Kidney (tissue), 14 donors: ENCODE data around the gene TMEM198. TPM values are rescaled to one million over a fixed set of nuclear protein-coding genes. Genes with fewer than 3 reads are reported as not detected.

Experiments used
- DNase-seq, 5 donors: peaks; one replicate each; pipeline ENCODE4 v3.0.0-alpha.2; 2013 to 2020
- FAIRE-seq: peaks from 2 replicates; lab custom pipeline; 2012; peaks lifted over from hg19 to GRCh38; lab: Jason Lieb, UNC
- H3K27ac ChIP-seq, 2 donors: one replicate each; pipeline ENCODE4 v1.7.0; 2013; ENCODE audit warnings: low read depth in 2 of 2, low read length in 2 of 2, inconsistent platforms in 1 of 2
- H3K27me3 ChIP-seq: one replicate; pipeline ENCODE4 v1.7.1; 2013; ENCODE audit warnings: low read length, inconsistent platforms; ENCODE audit not compliant: control insufficient read depth, insufficient read depth
- H3K36me3 ChIP-seq, 3 donors: one replicate each; pipeline versions ENCODE4 v1.7.0 to v1.7.1; 2013; ENCODE audit warnings: low read length in 3 of 3, control low read depth in 1 of 3, inconsistent platforms in 1 of 3; ENCODE audit not compliant: insufficient read depth in 3 of 3, control insufficient read depth in 2 of 3
- H3K4me1 ChIP-seq, 3 donors: one replicate each; pipeline versions ENCODE4 v1.7.0 to v1.7.1; 2013; ENCODE audit warnings: low read length in 3 of 3, inconsistent platforms in 1 of 3, low read depth in 1 of 3; ENCODE audit not compliant: control insufficient read depth in 2 of 3, insufficient read depth in 2 of 3
- H3K4me3 ChIP-seq, 3 donors: one replicate each; pipeline versions ENCODE4 v1.7.0 to v1.8.1; 2013; ENCODE audit warnings: low read length in 3 of 3, control low read depth in 1 of 3, inconsistent platforms in 1 of 3
- H3K9ac ChIP-seq, 3 donors: one replicate each; pipeline versions ENCODE4 v1.7.0 to v1.7.1; 2013; ENCODE audit warnings: low read length in 3 of 3, control low read depth in 1 of 3, inconsistent platforms in 1 of 3
- H3K9me3 ChIP-seq, 3 donors: one replicate each; pipeline versions ENCODE4 v1.7.0 to v1.7.1; 2013; ENCODE audit warnings: low read length in 3 of 3, control low read depth in 1 of 3, inconsistent platforms in 1 of 3; ENCODE audit not compliant: control insufficient read depth in 2 of 3, insufficient read depth in 1 of 3
- CTCF ChIP-seq: IDR thresholded peaks from 3 replicates; pipeline ENCODE4 v1.5.1; 2012; ENCODE audit warnings: mild to moderate bottlenecking, moderate library complexity, borderline replicate concordance; ENCODE audit not compliant: insufficient read depth; ENCODE audit errors: extremely low read depth
- intact Hi-C: fragments of 100-400 bp; cut with DNase I; formaldehyde crosslinking; loops from one replicate; pipeline ENCODE4 v1.11.1; 2022
- polyA plus RNA-seq: library from polyadenylated mRNA; stranded (reverse); fragments of 350-450 nt; fragmentation: Illumina TruSeq; extraction: RNeasy Lipid Tissue Mini Kit (QIAGEN cat#74804); gene quantifications from one replicate; pipeline ENCODE4 v1.2.3, GENCODE V29; 2014; ENCODE audit warnings: low read depth, low replicate concordance; ENCODE audit not compliant: insufficient read depth
- total RNA-seq: library from RNA; stranded (reverse); fragmentation: NEBNext Ultra II Directional; extraction: Animal tissue kit (Norgen Biotek cat#: 25700); gene quantifications from one replicate; pipeline ENCODE4 v1.2.1, GENCODE V29; 2021
- donor health status: control.
- donor health status: control.
- donor health status: control.
- donor health status: control.
- donor health status: control.
- donor health status: DM: yes; HTN: yes; CAD: no.
- donor health status: Normal renal cell carcinoma (clear cell type).

Gene TMEM198
- total and polyA plus RNA-seq, 2 donors from 2014 or later: 4.2 to 4.5 TPM

DNA sequence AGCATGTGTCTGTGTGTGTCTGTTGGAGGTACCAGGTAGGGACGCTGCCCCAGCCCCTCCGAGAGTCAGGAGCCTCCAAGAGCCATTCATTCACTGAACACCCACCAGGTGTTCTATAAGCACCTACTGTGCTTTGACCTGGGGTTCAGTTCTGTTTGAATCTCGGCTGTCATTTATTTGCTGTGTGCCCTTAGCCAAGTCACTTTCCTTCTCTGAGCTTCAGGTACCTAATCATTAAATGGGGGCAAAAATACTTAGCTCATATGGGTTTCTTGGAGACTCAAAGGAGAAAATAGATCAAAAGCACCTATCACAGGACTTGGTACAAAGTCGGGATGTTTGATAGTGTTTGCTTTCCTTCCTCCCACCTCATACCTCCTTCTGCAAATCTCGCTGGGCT, 16.4 kb upstream of the TMEM198 start:
- Histone ChIP-seq H3K9ac (no peak overlapping the region), H3K4me3 (no peak overlapping the region), H3K27ac (no peak overlapping the region), H3K27me3 (peaks cover 6% of the 10 kb centered on the region), H3K9me3 (no peaks in the 10 kb centered on the region), H3K36me3 (no peaks in the 10 kb centered on the region), H3K4me1 (no peaks in the 10 kb centered on the region)
- no peak for TF ChIP-seq CTCF
- DNase-seq (no peak), FAIRE-seq (no peak)
- intact Hi-C loops: loop anchor here (10.0 kb wide), 1 partner anchor 53 kb away; no protein-coding TSS in a partner anchor

DNA sequence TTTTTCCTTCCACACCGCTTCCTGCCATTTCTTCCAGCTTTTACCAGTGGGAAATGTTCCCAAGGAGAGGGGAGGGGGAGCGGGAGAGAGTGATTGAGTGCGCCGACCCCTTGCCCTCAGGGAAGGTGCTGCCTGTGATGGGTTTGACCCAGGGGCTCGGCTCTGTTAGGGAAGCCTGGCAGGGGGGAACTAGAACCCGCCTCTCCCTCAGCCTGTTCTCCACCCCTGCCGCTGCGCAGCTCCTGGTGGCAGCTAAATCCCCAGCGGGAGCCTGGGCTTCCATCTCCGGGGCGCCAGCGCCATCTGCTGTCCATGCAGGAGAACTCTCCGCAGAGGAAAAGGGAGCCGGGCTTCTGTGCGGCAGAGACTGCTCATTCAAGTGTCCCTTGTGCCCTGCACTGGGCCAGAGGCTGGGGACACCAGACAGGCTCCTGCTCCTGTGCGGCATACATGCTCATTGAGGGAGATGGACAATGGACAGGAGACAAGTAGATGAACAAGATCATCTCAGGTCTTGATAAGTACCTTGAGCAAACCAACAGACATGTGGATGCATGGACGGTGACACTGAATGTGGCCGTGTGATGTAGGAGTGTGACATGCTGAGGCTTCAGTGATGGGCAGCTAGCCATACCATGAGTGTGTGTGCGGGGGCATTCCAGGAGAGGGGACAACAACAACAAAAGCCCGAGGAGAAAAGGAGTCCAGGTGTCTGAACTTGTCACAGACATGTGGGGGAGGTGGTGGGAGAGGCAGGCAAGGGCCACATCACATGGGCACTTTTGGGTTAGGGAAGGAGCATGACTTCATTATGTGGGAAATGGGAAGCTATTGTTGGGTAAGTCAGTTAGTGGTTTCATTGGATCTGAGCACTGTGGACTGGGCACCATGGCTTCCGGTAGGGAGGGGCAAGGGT, 13.5 kb upstream of the TMEM198 start:
- no peak overlapping the region for H3K4me3 ChIP-seq
- FAIRE-seq (no peak), DNase-seq (peak; percentile 91 to 95 (median 93))
- peak; percentile 99 for TF ChIP-seq CTCF
- H3K27ac ChIP-seq: no peak overlapping the region
- H3K4me1 ChIP-seq: no peaks in the 10 kb centered on the region
- peaks cover 6% of the 10 kb centered on the region for H3K27me3 ChIP-seq
- H3K9ac ChIP-seq: no peak overlapping the region
- H3K9me3 ChIP-seq: no peaks in the 10 kb centered on the region
- no peaks in the 10 kb centered on the region for H3K36me3 ChIP-seq
- intact Hi-C loops: loop anchor here (10.0 kb wide), 1 partner anchor 126 kb away; no protein-coding TSS in a partner anchor

GRCh38 chr2:219531639-219532377, 12.0 kb upstream of the TMEM198 start:
- no peak overlapping the region for H3K4me3 ChIP-seq
- H3K9ac ChIP-seq: no peak overlapping the region
- intact Hi-C loops: loop anchor here (10.0 kb wide), 1 partner anchor 127 kb away; no protein-coding TSS in a partner anchor
- no peaks in the 10 kb centered on the region for H3K9me3 ChIP-seq
- peaks cover 6% of the 10 kb centered on the region for H3K27me3 ChIP-seq
- TF ChIP-seq CTCF: no peak
- H3K36me3 ChIP-seq: no peaks in the 10 kb centered on the region
- FAIRE-seq: no peak
- H3K27ac ChIP-seq: no peak overlapping the region
- DNase-seq: no peak
- H3K4me1 ChIP-seq: no peaks in the 10 kb centered on the region
